ENCODE measurements around the gene CCND1. TPM values are rescaled to one million over a fixed set of nuclear protein-coding genes. Genes with fewer than 3 reads are reported as not detected.

Gene CCND1
- total and polyA plus RNA-seq, 7 donors, result 7.7 to 56.8 (median 15.0) TPM

- H3K4me1 ChIP-seq, result no peaks in the 10 kb centered on the region
- no peak for TF ChIP-seq CTCF (IDR thresholded peaks at IDR 0.05)
- no peak for TF ChIP-seq POLR2AphosphoS5 (IDR thresholded peaks at IDR 0.05)
- no peak for TF ChIP-seq POLR2A (IDR thresholded peaks at IDR 0.05)
- TF ChIP-seq EP300 (IDR thresholded peaks at IDR 0.05), result no peak
- no peak overlapping the region for H3K27ac ChIP-seq
- 87 to 95% methylated on average over 1 of the region's 1 CpG for WGBS, 2 donors
- H3K4me3 ChIP-seq, result no peak overlapping the region
- H3K36me3 ChIP-seq, result no peaks in the 10 kb centered on the region
- no peak for DNase-seq
- peaks cover 0 to 4% (median 0%) of the 10 kb centered on the region in 4 donors for H3K9me3 ChIP-seq
- H3K27me3 ChIP-seq, result peaks cover 0 to 20% (median 0%) of the 10 kb centered on the region in 3 donors
- intact Hi-C loops (cut with DNase I), result no loop called here
Observed at GRCh38 chr11:69624293-69624692, 16.7 kb upstream of the CCND1 start.

- 88 to 91% methylated on average over 10 of the region's 10 CpGs for WGBS, 2 donors
- intact Hi-C loops (cut with DNase I), result no loop called here
- TF ChIP-seq EP300 (IDR thresholded peaks at IDR 0.05), result no peak
- no peak for TF ChIP-seq POLR2AphosphoS5 (IDR thresholded peaks at IDR 0.05)
- no peak for TF ChIP-seq CTCF (IDR thresholded peaks at IDR 0.05)
- TF ChIP-seq POLR2A (IDR thresholded peaks at IDR 0.05), result no peak
- H3K27ac ChIP-seq, result no peak overlapping the region
- peaks cover 0 to 12% (median 0%) of the 10 kb centered on the region in 4 donors for H3K9me3 ChIP-seq
- no peaks in the 10 kb centered on the region for H3K4me1 ChIP-seq
- no peak overlapping the region for H3K4me3 ChIP-seq
- no peaks in the 10 kb centered on the region for H3K36me3 ChIP-seq
- DNase-seq, result no peak
- H3K27me3 ChIP-seq, result peaks cover 0 to 20% (median 0%) of the 10 kb centered on the region in 3 donors
Observed at GRCh38 chr11:69625476-69625875, 15.5 kb upstream of the CCND1 start.

- Histone ChIP-seq H3K27ac (no peak overlapping the region), H3K36me3 (no peaks in the 10 kb centered on the region), H3K4me1 (no peaks in the 10 kb centered on the region), H3K27me3 (peaks cover 0 to 21% (median 0%) of the 10 kb centered on the region in 3 donors), H3K9me3 (peaks cover 0 to 12% (median 0%) of the 10 kb centered on the region in 4 donors), H3K4me3 (no peak overlapping the region)
- 84 to 86% methylated on average over 14 of the region's 14 CpGs for WGBS, 2 donors
- TF ChIP-seq POLR2A (IDR thresholded peaks at IDR 0.05), result no peak
- TF ChIP-seq EP300 (IDR thresholded peaks at IDR 0.05), result no peak
- no peak for TF ChIP-seq POLR2AphosphoS5 (IDR thresholded peaks at IDR 0.05)
- TF ChIP-seq CTCF (IDR thresholded peaks at IDR 0.05), result no peak
- DNase-seq, result no peak
- intact Hi-C loops (cut with DNase I), result no loop called here
Observed at GRCh38 chr11:69627551-69627950, 13.4 kb upstream of the CCND1 start.

- Histone ChIP-seq H3K4me3 (no peak overlapping the region), H3K4me1 (no peaks in the 10 kb centered on the region), H3K9me3 (peaks cover 0 to 12% (median 0%) of the 10 kb centered on the region in 4 donors), H3K27me3 (peaks cover 0 to 27% (median 6%) of the 10 kb centered on the region in 3 donors), H3K36me3 (no peaks in the 10 kb centered on the region), H3K27ac (no peak overlapping the region)
- 91 to 98% methylated on average over 2 of the region's 2 CpGs for WGBS, 2 donors
- TF ChIP-seq POLR2AphosphoS5 (IDR thresholded peaks at IDR 0.05) (no peak), EP300 (IDR thresholded peaks at IDR 0.05) (no peak), POLR2A (IDR thresholded peaks at IDR 0.05) (no peak), CTCF (IDR thresholded peaks at IDR 0.05) (no peak)
- no peak for DNase-seq
- intact Hi-C loops (cut with DNase I), result no loop called here
Observed at GRCh38 chr11:69630017-69630416, 10.9 kb upstream of the CCND1 start.

GRCh38 chr11:69630424-69630823, 10.5 kb upstream of the CCND1 start:
- H3K36me3 ChIP-seq, result no peaks in the 10 kb centered on the region
- H3K4me1 ChIP-seq, result no peaks in the 10 kb centered on the region
- no peak for TF ChIP-seq CTCF (IDR thresholded peaks at IDR 0.05)
- TF ChIP-seq POLR2A (IDR thresholded peaks at IDR 0.05), result no peak
- no peak for TF ChIP-seq POLR2AphosphoS5 (IDR thresholded peaks at IDR 0.05)
- TF ChIP-seq EP300 (IDR thresholded peaks at IDR 0.05), result no peak
- H3K9me3 ChIP-seq, result peaks cover 0 to 12% (median 0%) of the 10 kb centered on the region in 4 donors
- 77 to 82% methylated on average over 8 of the region's 8 CpGs for WGBS, 2 donors
- H3K4me3 ChIP-seq, result no peak overlapping the region
- no peak overlapping the region for H3K27ac ChIP-seq
- H3K27me3 ChIP-seq, result peaks cover 0 to 31% (median 6%) of the 10 kb centered on the region in 3 donors
- intact Hi-C loops (cut with DNase I), result no loop called here
- no peak for DNase-seq
